LoVo (cell line): ENCODE results near the gene CENPV.
A peak's percentile ranks its signal among the peaks of the same experiment; 100 is the strongest.

Source experiments
- DNase-seq: peaks from one replicate; pipeline ENCODE4 v3.0.0-alpha.2; 2016; ENCODE audit warnings: low spot score

Gene CENPV

DNA sequence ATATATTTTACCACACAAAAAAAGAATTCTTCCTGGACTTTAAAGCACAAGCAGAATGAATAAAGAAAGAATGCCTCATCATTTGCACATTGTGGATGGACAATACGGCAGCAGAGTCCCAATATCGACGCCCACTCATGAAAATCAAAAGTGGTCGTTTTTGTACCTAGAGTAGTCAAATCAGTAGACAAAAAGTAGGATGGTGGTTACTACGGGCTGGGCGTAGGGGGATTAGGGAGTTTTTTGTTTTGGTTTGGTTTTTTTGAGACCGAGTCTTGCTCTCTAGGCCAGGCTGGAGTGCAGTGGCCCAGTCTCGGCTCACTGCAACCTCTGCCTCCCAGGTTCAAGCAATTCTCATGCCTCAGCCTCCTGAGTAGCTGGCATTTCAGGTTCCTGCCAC, 8.6 kb upstream of the CENPV start:
- no peak for DNase-seq

DNA sequence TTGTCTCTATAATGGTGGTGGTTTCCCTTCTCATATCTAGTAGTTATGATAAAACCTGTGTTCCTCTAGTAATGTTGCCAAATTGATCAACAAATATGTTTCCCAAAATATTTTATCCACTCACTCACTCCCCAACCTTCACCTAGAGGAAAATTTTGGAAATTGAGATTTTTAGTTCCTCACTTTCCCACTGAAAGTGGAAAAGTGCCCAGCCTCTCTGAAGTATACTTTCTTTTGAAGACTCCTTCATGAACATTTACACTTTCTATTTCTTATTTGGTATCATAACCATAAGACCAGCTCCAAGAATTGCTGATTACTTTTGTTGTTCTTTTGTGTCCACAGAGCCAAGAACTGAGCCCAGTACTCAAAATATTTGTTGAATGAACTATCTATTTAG, 5.1 kb upstream of the CENPV start:
- DNase-seq, result no peak

- no peak for DNase-seq
These were observed 1.3 kb upstream of the CENPV start for GRCh38 chr17:16354585-16354984.

GRCh38 chr17:16352667-16353316, 477 bp downstream of the CENPV start:
- DNase-seq, result no peak

DNA sequence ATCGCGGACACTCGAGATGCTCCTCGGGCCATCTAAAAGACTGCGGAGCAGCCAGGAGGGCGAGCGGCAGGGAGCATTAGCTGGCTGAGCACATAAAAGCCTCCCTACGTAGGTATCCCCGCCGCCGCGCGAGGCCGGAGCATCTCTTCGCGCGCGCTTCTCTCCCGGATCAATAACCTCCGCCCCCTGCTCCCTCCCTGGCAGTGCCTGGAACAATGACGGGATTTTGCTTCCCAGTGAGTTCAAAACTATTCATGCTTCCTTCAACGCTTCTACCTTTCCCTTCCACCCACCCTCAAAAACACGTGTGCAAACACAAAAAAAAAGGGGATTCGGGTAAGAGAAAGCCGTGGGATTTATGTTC, 984 bp downstream of the CENPV start:
- DNase-seq, result peak; percentile 43

GRCh38 chr17:16351831-16352230, 1.4 kb downstream of the CENPV start:
- DNase-seq, result no peak

GRCh38 chr17:16349431-16349830, 3.8 kb downstream of the CENPV start:
- DNase-seq, result no peak

DNA sequence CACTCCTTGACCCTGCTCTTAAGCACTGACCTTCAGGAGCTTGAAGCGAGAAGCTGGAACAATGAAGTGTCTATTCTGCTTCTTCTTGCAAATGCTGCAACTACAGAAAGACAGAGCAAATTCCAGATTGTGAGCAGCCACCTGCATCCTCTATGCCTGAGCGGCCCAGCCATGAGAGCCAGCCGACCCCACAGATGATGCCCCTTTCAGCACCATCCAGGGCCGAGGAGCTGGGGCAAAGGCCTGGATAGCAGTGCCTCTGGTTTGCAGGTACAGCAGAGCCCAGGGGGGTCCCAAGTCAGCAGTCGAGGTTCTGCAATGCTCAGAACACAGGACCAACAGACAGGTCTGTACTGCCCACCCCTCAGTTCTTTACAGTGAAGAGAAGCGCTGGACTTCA, 4.7 kb downstream of the CENPV start:
- no peak for DNase-seq

DNA sequence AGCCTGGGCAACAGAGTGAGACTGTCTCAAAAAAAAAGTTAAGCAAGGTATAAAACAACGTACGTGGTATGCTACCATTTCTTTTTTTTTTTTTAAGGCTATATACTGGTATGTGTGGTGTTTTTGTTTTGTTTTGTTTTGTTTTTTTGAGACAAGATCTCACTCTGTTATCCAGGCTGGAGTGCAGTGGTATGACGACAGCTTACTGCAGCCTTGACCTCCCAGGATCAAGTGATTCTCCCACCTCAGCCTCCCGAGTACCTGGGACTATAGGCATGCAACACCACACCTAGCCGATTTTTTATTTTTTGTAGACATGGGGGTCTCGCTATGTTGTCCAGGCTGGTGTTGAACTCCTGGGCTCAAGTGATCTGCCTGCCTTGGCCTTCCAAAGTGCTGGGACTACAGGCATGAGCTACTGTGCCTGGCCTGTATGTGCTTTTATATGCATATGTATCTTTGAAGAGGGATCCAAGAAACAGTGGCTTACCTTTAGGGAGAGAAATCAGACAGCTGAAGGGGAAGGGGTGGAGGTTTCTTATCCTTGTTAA, 6.5 kb downstream of the CENPV start:
- DNase-seq, result no peak

DNA sequence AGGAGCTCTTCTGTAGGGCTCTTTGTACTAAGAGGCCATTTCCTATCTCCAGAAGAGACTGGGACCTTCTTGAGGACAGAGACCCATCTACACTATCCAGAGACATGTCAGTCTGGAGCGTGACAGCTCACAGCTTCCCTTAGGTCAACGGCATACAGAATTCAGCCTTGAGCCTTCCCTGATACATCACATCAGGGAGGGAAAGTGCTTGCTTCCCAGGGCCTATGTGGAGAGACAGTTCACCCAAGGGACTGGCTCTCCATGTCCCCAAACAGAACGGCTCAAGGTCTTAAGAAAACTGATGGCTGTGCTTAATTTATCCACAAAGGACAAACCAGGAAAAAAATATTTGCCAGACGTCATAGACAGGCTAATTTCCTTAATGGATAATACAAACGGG, 7.7 kb downstream of the CENPV start:
- DNase-seq, result no peak

DNA sequence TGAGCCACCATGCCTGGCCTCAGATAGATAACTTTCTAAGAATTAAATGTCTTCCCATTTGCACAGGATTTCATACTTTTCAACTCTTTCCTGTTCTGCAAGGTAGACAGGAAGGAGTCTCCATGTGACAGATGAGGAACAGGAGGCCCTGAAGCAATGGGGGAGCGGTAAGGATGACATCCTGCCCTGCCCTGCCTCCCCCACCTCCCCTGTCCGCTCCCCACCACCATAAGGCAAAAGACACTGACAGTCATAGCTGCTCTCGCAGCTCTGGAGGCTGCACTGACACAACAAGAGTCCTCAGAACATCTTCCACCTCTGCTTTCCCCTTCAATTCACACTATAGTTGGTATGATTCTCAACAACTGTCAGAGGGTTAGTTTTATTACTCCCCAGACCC, 9.7 kb downstream of the CENPV start:
- DNase-seq, result no peak

DNA sequence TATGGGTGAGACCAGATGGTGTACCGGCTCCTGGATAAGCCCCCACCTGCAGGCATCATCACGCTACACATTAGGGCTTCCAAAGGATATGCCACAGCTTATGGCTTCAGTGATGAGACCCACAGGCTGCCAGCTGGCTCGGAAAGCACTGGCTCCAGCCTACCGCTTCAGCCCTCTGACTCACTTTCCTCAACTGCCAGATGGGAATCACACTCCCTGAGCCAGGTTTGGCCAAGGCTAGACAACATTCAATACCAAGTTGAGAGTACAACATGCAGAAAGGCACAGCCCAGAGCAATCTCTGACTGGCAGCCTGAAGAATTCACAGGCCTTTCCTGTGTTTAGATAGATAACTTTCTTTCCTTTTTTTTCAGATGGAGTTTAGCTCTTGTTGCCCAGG, 10.3 kb downstream of the CENPV start:
- no peak for DNase-seq

GRCh38 chr17:16339959-16340358, 13.3 kb downstream of the CENPV start:
- DNase-seq, result no peak

DNA sequence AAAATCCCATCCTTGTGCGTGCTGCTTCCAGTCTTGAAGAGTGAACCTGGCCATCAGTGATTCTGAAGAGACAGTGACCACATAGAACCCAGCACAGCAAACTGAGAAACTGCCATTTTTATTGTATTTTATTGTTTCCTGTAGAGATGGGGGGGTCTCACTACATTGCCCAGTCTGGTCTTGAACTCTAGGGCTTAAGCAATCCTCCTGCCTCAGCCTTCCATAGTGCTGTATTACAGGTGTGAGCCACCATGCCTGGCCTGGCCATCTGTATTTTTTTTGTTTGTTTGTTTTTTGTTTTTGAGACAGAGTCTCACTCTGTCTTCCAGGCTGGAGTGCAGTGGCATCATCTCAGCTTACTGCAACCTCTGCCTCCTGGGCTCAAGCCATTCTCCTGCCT, 13.9 kb downstream of the CENPV start:
- DNase-seq, result no peak

DNA sequence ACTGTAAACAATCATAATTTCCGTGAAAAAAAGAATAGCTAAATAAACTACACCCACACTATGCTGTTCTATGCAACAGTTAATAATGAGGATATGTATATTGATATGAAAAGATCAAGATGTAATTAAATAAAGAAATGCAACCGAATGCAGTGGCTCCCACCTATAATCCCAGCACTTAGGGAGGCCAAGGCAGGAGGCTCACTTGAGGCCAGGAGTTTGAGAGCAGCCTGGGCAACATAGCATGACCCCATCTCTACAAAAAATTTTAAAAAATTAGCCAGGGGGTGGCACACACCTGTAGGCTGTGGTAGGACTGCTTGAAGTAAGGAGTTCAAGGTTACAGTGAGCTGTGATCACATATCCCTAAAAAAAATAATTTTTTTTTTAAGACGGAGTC, 14.9 kb downstream of the CENPV start:
- DNase-seq, result no peak

DNA sequence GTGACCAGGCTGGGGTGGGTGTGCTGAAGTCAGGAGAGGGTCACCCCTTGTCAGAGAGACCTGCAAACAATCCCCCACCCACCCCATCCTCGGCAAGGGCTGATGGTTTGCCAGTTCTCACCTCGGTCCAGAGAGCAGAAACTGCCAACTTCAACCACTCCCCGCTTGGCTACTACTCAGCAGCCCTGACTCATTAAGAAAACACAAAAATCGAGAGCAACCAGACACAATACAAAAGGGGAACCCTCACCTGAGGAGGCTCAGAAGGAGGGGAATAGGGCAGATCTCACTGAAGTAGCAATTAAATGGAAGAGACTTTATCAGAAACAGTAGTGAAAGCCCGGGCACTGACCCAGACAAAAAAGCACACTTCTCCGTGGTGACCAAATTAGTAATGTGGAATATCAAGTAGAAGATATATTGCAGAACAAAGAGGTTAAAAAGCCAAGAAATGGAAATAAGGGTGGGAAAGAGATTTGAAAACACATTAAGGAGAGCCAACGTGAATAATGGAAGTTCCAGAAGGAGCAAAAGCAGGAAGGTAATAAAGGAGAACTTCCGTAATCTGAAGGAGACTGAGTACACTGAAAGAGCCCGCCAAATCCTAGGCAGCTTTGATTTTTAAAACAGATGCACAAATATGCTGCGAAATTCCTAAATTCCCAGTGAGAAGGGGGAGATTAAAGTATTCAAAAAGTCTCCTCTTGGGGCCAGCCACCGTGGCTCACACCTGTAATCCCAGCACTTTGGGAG, 23.6 kb downstream of the CENPV start:
- peak; percentile 71 for DNase-seq

DNA sequence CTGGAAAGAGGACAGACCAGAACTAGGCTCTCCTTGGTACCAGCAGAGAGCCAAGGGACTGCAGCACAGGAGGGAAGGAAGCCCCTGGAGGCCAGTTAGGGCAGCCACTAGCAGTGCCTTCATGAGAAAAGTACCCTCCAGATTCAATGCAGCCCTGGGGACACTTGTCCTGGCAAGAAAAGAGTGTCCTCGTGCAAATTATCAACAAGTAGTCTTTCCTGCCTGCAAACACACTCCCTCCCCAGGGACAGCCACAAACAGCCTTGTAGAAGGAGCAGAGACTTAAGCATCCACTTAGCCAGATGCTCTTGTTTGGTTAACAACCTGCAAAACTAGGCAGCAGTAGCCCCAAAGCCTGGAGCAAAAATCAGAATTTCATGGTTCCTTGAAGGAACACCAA, 24.3 kb downstream of the CENPV start:
- no peak for DNase-seq

DNA sequence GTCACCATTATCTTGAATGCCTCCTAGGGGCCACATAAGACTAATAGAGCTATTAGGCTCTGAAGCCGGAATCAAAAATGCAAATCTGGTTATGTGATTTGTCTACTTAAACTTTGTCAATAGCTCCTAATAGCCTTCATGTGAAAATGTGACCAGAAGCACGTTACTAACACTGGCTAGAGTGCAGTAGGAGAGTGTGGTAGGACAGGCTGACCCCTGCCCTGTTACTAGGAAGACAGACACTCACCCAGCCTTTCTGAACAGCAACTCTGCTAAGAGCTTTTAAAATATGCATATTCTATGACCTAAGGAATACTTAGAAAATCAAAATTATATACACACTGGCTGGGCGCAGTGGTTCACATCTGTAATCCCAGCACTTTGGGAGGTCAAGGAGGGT, 26.3 kb downstream of the CENPV start:
- DNase-seq, result no peak

- no peak for DNase-seq
These were observed 27.3 kb downstream of the CENPV start for GRCh38 chr17:16325964-16326363.

- no peak for DNase-seq
These were observed 30.6 kb downstream of the CENPV start for GRCh38 chr17:16322636-16323035.

DNA sequence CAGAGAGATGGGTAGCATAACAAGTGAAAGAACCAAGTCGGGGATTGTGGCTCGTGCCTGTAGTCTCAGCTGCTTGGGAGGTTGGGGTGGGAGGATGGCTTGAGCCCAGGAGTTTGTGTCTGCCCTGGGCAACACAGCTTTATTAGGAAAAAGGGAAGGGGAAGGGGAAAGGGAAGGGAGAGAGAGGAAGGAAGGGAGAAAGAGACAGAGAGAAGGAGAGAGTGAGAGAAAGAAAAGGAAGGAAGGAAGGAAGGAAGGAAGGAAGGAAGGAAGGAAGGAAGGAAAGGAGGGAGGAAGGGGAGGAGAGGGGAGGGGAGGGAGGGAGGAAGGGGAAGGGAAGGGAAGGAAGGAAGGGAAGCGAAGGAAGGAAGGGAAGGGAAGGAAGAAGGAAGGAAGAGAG, 33.3 kb downstream of the CENPV start:
- no peak for DNase-seq

DNA sequence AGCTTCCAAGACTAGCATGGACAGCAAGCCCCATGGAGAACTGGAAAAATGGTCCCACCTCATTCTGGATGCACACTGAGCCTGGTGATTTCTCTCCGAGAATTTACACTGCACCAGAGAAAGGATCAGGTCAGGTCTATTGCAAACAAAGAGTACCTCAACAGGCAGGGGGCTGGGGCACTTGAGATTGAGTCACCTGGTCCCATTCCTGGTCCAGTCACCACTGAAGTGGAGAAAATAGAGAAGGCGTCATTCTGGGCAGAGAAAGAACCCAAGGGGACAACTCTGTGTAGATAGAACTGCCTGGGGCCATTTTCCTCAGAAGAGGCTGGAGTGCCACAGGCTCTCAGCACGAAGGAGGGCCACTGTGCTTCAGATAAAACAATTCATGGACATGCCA, 38.4 kb downstream of the CENPV start:
- DNase-seq, result no peak

GRCh38 chr17:16314189-16314588, 39.1 kb downstream of the CENPV start:
- DNase-seq, result no peak
